VCaP (cell line): ENCODE data around the gene ABCE1.
A peak's percentile ranks its signal among the peaks of the same experiment; 100 is the strongest.

Experiments
- H3K27ac ChIP-seq: fragments of 450-650 bp; 2 replicates; pipeline ENCODE4 v1.5.1; 2017
- TF ChIP-seq, protein P1 (sequence below): fragments of 450-650 bp; conservative IDR thresholded peaks from 2 replicates; pipeline ENCODE4 v1.5.1; 2017; ENCODE audit warnings: mild to moderate bottlenecking, moderate library complexity

Gene ABCE1

DNA sequence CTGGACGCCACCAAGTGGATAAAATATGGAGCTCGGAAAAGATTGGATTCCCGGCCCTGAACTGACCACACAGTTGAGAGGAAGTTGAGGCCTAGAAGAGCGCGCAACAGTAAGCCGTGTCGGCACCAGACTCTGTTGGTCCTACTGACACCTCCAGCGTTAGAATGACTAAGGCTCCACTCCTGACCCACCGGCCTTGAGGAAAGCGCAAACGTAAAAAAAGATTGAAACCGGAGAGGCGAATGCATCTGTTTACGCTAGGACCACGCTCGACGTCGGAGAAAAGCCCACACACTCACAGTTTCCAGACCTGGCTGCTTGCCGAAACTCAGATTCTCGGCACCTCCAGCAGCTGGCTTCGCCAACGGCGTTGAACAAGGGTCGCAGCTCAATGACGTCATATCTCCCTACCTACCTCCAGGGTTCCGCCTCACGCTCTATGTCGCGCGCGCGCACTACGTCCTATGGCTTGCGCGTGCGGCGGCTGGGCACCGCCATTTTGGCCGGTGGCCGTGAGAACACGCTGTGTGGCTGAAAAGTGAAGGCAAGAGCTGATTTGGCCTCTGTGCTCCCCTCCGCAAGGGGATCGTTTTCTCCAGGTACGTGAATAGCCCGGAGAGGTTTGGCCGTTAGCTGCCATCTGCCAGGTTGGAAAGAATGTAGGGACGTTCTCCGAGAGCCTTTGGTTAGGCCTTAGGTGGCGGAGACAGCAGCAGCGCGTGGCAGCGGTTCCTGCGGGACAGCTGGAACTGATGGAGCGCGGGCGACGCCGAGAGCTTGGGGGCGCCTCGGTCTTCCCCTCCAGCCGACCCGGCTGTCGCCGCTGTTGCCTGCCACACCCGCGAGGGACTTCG lies at the start of gene ABCE1, which contains the start of gene ANAPC10:
ABCE1 (plus strand) TSS at position 491 of the 854 bp plus-strand sequence. CDS start 6,102 bp downstream, outside the sequence.
ANAPC10 (minus strand) TSS at position 376 of the 854 bp plus-strand sequence. CDS start 2,097 bp downstream, outside the sequence.
- H3K27ac ChIP-seq, result peak within 1 kb of the TSS; percentile 86
- TF ChIP-seq, protein P1, sequence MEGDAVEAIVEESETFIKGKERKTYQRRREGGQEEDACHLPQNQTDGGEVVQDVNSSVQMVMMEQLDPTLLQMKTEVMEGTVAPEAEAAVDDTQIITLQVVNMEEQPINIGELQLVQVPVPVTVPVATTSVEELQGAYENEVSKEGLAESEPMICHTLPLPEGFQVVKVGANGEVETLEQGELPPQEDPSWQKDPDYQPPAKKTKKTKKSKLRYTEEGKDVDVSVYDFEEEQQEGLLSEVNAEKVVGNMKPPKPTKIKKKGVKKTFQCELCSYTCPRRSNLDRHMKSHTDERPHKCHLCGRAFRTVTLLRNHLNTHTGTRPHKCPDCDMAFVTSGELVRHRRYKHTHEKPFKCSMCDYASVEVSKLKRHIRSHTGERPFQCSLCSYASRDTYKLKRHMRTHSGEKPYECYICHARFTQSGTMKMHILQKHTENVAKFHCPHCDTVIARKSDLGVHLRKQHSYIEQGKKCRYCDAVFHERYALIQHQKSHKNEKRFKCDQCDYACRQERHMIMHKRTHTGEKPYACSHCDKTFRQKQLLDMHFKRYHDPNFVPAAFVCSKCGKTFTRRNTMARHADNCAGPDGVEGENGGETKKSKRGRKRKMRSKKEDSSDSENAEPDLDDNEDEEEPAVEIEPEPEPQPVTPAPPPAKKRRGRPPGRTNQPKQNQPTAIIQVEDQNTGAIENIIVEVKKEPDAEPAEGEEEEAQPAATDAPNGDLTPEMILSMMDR, result peak; percentile 50; the same call in 1 of the 2 replicates

GRCh38 chr4:145048817-145049216 lies 49.3 kb upstream of the ABCE1 start:
- H3K27ac ChIP-seq, result no peak overlapping the region
- TF ChIP-seq, protein P1, result no peak

DNA sequence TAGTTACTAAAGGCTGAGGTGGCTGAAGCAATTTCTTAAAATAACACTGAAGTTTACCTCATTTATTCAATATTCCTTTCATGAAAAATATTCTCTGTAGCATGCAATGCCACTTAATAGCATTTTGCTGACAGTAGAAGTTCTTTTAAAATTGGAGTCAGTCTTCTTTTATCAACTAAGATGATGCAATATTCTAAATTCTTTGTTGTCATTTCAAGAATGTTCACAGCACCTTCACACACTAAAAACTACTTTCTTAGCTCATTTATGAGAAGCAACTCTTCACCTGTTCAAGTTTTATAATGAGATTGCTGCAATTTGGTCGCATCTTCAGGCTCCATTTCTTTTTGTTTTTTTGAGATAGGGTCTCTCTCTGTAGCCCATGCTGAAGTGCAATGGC lies 48.9 kb upstream of the ABCE1 start:
- TF ChIP-seq, protein P1, result no peak

DNA sequence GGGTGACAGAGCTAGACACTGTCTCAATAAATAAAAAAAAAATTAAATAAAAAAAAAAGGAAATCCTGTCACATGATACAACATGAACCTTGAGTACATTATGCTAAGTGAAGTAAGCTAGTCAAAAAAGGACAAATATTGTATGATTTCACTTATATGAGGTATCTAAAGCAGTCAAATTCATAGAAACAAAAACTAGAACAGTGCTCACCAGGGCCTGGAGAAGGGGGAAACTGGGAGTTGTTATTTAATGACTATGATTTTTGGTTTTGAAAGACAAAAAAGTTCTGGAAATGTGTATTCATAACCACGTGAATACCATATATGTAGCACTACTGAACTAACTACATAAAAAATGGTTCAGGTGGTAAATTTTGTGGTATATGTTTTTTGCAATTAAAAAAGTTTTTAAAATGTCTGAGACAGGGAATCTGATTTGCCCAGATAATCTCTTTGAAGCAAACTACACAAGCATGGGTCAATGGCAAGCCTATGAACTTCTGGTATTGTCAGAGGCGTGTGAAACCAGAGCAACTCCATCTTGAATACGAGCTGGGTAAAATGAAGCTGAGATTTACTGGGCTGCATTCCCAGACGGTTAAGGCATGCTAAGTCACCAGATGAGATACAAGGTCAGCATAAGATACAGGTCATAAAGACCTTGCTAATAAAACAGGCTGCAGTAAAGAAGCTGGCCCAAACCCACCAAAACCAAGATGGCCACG lies 42.4 kb upstream of the ABCE1 start:
- TF ChIP-seq, protein P1, result no peak
- no peak overlapping the region for H3K27ac ChIP-seq

More for the DNA sequence above, 48.9 kb upstream of the ABCE1 start:
- no peak overlapping the region for H3K27ac ChIP-seq

- TF ChIP-seq, protein P1, result no peak
- H3K27ac ChIP-seq, result no peak overlapping the region
Observed at GRCh38 chr4:145056325-145057130, 41.6 kb upstream of the ABCE1 start.

DNA sequence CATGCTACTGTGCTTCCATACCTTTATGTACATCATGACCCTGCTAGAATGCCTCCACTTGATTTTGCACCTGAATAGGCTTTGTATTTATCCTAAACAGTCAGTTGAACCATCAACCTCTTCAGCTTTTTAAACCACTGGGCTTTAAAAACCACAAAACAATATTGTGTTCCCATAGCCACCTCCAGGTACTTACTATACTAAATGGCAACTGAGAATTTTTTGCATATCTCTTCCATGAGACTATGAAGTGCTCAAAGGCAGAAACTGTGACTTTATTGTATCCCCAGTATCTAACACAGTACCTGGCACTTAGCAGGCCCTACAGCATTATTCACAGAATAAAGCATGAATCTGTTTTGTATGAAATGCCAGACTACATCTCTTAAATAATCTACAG lies 39.9 kb upstream of the ABCE1 start:
- TF ChIP-seq, protein P1, result no peak
- H3K27ac ChIP-seq, result no peak overlapping the region
